NCI-H69 (cell line): Measurements from ENCODE around the gene H3-3A.

Source experiments
- DNase-seq: peaks from one replicate; lab custom pipeline; 2025; lab: John Stamatoyannopoulos, UW

The H3-3A gene

DNA sequence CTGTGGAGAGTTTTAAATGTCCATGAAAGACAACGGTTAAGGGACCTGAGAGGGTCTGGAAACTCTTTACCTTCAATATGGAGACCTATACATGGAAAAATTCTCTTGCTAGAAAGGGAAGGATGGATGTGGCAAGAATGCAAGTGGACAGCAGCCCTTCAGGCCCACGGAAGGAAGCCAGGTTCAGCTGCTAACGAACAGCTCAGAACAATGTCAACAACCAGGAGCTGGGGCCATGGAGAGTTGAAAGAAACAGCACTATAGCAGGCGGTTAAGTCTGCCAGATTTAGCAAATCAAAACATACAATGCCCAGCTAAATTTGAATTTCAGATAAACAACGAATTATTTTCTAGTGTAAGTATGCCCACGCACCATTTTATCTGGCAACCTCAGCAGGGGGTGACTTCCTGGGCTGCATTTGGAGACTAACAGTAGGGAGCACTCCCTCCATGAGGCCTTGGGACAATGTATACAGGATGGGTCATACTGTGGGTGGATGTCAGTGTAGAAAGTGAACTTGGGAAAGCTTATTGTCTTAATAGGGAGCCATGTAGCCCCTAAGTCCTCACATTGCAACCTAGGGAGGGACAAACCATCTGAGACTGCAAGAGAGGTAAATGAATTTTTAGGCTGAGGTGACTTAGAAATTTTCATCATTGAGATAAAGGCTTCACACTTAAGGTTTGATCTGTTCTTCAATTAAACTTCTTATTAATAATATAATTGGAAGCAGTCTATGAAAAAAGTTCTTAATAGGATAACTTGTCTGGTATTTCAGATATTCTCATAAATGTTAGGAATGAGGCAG is 7.8 kb upstream of the H3-3A start:
- no peak for DNase-seq

DNA sequence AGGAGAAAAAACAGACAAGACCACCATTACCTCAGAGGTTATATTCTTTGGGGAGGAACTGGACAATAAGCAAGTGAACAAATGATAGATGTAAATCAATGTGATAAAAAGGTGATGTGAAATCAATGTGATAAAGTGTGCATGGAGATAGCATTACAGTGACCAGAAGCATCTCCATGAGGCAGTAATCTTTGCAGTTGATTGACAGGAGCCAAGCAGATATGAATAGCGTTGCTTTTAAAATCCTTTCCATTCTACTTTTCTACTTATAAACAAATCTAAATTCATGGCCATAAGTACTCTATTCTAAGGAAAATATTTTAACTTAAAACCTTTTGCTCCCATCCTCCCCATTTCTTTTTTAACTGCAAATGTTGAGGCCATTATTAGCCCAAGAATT is 2.8 kb upstream of the H3-3A start:
- no peak for DNase-seq

DNA sequence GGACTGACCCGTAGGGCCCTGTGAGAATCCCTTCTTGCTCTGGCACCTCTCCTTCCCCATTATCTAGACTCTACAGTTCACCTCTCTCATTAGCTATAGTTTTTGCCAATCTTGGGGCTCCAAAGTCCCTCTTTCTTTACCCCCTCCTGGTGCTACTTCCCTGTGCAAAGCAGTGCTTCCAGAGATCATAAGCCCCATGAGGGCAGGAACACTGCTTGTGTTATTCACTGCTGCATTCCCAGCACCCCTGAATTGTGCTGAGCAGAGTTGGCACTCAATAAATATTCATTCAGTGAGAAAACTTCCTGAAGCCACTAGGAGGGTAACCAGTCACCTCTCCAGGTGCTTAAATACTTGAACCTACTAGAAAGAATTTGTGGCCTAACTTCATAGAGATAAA is 2.1 kb upstream of the H3-3A start:
- no peak for DNase-seq

DNA sequence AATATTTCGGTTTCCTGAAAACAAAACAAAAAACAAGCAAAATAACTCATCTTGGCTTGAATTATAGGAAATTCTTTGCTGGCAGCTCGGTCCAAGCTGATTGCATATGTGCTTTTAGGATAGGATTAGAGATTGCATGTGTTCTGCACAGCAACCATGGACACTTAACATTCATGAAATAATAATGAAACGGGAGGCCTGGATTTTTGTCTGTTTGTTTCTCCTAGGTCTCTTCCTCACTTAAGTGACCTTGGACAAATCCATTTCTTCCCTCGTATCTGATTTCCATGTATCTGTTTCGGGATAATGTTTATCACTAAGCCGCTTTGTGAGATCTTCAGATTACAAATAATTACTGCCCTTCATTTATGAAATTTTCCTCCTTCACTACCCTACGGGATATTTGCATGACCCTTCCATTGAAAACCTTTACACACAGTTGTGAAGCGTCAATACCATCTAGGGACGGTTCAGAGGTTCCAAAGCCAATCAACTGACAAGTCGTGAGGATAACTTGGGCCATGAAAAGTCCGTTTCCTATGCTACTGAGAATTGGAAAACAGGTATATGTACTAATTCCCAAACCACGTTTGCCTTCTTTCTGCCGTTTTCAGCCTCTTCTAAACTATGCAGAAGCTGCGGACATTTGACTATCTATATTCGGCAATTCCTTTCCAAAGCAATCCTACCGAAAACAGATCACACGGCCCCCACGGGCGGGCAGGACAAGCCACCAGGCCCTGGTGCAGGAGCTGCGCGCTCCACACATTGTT is 1.3 kb upstream of the H3-3A start:
- DNase-seq = peak; percentile 68

DNA sequence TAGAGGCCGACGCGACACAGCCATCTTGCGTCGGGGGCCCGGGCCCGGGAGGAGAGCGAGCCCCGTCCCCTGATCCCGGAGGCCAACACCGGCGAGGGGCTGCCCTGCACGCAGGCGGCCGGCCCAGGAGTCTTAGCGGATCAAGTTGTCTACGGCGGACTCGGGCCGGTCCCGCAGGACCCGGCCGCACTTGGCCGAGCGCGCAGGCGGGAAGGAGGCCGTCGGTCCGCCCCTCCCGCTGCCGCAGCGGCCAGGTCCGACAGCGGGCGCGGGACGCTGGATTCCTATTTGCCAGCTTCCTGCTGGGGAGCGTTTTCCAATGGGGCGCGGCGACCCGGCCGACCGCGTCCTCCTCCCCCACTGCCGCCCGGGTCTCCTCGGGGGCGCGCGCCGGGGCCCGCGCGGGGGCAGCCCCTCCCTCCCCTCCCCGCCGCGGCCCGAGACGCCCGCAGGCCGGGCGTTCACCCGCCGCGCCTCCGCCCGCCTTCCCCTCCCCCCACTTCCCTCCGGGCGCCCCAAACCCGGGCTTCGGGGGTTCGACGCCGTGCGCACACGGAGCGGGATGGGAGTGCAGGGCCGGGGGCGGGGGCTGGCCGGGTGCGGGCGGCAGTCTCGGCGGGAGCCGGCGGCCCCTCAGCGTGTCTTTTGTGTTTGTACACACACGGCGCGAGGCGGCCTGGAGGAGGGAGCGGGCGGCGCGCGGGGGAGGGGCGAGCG is 517 bp upstream of the H3-3A start:
- DNase-seq = peak; percentile 96

DNA sequence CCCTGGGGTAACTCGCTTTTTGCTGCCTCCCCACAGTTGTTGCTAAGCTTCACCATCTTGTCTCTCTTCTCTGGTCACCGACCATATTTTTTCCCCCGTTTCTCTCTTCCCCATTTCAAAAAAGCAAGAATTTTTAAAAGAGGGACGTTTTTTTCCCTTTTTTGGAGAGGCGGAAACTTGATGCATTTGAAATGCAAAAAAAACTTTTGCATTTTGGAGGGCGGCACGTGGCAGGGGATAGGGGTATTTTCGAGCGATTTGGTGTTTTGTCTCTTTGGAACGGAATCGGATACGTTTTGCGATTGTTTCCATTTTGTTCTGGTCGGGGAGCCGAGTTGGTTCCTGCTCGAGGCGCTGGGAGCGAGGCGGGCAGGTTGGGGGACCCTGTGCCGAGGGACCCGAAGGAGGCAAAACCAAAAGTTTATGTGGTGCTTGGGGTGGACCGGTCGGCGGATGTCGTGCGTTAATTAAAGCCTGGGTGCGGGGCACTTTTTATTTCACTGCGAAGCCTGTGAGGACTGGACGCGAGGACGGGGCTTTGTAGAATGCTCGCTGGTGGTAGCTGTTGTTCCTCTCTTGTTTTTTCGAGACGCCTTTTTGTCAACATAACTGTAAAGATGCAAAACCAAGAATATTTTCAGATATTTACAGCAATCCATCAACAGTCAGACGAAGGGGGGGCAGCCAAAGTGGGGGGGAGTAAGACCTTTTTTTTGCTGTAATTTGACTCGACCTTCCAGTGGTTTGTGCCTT is 884 bp downstream of the H3-3A start:
- peak; percentile 71 for DNase-seq

DNA sequence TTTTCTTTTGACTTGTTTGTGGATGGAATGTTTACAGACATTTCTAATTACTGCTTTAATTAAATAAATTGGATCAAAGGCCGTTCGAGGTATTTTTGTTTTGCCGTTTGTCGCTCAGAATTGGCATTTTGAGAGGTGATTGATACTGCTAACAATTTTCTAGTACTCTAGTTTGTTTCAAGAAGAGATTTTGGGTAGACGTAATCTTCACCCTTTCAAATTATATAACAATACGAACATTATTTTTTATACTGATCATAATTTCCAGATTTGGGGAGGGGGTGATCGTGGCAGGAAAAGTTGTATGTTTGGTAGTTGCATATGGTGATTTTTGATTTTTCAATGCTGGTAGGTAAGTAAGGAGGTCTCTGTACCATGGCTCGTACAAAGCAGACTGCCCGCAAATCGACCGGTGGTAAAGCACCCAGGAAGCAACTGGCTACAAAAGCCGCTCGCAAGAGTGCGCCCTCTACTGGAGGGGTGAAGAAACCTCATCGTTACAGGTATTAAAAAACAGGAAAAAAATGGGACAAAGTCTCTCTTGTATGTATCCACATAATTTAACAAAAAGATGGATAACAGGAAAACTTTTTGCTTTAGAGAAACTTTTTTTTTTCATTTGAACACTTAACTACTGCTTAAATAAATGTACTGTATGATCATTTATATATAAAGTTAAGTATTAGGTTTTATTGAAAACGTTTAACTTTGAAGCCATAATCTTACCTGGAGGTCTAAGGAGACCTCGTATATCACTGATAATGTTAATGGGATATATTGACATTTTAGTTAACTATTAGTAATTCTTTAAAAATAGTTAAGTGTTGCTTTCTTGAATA is 1.7 kb downstream of the H3-3A start:
- DNase-seq = peak; percentile 56

DNA sequence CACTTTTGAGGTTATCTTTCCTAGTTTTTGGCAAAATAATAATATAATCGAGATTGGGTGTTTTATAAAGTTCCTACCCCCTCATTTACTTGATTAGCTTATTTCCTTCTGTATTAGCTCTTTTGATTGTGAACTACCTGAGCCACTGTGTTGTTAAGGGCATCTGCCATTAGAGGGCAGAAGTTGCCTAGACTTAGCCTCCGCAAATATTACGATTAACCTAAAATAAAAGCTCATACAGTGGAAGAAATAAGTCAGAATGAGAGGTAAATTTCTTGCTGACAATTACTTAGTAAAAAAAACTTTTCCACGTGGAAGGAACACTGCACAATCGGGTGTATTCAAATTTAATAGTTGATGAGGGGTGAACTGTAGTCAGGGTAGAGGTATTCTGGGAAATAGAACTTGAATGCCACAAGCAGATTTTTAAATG is 2.3 kb downstream of the H3-3A start:
- DNase-seq = peak; percentile 79

DNA sequence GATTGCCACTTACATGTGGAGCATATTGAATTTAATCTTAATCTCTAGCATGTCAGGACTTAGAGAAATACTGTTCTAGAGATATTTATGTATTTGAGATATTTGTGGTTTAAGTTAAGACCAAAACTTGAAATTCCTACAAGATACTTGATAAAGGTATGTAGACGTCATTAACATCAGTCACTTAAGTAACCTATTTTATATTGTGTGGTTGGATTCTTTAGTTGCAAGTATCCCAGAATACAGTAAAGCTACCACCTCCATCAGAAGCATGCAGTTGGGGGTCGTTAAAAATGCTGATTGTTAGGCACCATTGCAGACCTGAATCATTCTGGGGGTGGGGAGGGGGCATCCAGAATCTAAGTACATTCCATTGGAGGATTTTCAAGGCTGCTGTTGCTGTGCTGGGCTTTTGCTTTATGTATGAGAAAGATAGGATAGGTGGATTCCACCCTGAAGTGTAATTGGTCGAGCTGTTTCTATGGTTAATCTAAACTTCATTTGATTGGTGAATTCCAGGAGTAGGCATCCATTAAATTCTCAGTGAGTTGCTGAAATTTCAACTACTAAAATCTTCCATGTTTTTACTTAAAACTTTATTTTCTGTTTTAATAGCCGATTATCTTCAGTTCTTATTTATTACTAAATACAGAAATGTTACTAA is 4.0 kb downstream of the H3-3A start:
- DNase-seq = no peak

DNA sequence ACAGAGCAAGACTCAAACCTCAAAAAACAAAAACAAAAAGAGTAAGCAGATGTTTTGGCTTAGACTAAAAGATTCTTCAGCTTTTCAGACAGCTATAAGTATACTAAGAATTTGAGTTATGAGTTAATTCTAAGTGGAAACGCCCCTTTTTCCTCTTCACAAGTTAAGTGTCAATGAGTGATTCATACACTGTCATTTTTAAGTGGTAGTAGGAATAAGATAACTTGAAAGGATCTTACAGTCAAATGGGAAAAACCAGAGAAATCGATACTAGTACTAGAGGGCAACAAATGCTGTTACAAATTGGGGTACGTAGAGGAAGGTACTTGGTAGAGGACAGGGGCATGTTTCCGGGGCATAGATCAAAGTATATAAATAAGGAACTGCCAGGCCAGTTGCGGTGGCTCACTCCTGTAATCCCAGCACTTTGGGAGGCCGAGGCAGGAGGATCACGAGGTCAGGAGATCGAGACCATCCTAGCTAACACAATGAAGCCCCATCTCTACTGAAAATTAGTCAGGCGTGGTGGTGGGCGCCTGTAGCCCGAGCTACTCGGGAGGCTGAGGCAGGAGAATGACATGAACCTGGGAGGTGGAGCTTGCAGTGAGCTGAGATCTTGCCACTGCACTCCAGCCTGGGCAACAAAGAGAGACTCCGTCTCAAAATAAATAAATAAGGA is 7.4 kb downstream of the H3-3A start:
- DNase-seq = no peak

DNA sequence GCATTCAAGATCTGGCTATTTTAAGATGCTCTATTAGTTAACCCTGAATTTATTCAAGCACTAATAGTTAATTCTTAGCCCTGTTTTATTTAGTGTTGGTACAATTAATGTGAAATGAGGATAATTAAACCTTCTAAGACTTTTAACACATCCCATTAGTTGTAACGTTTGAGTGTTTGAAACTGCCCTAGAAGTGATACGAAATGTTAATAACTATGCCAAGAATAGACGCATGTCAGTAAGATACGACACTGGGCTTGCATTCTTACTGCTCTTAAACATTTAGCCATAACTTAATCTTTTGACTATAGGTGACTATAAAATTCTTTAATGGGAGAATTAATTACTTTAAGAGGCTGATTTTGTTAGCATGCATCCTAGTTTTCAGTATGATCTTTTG is 9.8 kb downstream of the H3-3A start:
- DNase-seq = no peak

DNA sequence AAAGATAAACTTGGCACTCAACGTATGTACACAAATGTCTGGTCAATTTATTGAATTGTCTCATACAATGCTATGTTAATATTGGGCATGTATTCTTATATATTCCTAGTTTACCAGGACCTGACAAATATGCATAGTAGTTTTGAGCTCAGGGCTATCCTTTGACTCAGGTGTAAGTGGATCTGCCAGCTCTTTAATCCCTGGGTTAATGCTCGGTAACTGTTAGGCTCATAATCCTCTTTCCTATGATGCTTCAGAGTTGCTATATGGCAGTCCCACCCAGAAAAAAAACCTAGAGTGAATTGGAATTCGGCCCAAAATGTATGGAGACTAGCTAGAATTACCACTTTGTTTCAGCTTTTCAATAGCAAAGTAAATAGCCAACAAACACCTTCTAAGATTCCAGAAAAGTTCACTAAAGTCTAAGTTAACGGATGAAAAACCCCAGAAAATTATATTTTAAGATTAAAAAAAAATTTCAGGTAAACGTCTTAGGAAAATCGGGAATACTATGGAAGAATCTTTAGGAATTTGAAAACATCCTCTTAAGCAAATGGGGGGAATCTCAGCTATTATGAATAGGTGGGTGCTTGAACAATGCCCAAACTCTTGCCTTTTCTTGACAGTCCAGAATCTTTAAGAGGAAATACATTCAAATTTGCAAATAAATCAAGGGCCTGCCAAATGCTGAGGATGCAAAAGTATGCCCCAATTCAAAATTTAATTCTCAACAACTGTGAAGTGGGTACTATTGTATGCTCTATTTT is 10.9 kb downstream of the H3-3A start:
- DNase-seq = no peak

DNA sequence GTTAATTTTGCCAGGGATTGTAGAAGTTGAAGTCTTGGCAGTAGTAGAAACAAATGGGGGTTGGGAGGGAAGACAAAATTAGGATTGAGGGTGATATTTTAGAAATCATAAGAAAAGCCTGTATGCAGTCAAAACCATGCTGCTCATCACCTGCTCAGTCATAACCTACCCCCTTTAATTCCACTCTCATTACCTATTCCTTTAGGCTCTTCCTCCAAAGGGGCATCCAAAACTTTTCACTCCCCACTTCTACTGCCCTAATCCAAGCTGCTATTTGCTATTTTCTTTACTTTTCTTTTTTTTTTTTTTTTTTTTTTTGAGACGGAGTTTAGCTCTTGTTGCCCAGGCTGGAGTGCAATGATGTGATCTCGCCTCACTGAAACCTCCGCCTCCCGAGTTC is 11.5 kb downstream of the H3-3A start:
- DNase-seq = no peak

DNA sequence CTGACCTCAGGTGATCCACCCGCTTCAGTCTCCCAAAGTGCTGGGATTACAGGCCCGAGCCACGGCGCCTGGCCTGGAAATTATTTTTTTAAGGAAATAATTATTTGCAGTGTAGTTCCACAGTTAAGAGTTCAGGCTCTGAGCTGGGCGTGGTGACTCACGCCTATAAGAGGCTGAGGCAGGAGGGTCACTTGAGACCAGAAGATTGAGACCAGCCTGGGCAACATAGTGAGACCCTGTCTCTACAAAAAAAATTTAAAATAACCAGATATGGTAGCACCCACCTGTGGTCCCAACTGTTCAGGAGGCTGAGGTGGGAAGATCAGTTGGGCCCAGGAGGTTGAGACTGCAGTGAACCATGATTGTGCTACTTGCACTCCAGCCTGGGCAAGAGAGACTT is 13.9 kb downstream of the H3-3A start:
- DNase-seq = no peak

DNA sequence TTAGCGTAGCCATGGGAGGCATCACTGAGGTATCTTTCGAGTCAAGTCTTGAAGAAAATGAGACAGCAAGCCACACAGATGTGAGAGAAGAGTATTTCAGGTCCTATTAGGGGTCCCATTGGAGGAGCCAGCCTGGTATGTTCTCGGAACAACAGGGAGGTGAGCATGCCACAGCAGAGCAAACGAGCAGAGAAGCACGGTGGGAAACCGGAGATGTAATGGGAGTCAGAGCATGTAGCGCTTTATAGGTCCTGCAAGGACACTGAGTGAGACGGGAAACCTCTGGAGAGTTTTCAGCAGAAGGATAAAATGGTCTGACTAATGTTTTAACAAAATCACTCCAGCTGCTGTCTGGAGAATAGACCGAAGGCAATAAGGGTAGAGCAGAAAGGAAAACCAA is 15.9 kb downstream of the H3-3A start:
- peak; percentile 26 for DNase-seq

DNA sequence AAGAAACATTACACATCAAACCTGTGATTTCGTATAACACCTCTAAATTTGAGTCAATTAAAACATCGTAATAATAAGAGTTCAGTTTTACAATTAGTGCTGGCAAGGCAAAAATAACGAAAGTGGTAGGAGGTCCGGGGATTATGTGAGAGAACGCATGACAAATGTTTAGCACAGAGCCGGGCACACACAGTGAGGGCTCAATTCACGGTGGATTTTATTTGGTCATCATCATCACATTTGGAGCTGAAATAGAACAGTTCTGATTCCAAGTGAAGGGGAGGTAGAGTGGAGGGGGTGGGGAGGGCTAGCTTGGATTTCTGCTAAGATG is 20.0 kb downstream of the H3-3A start:
- DNase-seq = no peak

DNA sequence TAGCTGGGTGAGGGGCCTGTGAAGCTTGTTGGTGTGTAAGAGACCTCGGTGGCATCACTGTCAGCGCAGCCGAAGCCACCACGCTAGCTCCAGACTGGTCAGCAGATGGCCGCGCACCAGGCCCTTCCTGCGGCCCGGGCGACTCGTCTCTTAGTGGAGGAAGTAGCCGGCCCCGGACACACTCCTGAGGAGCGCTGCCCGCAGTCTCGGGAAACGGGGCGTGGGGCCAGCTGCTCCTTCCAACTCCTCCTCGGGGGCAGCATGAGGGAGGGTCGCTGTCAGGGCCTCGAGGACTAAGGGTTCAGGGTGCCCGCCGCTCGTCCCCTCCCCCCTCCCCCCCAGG is 20.4 kb downstream of the H3-3A start:
- peak; percentile 73 for DNase-seq

DNA sequence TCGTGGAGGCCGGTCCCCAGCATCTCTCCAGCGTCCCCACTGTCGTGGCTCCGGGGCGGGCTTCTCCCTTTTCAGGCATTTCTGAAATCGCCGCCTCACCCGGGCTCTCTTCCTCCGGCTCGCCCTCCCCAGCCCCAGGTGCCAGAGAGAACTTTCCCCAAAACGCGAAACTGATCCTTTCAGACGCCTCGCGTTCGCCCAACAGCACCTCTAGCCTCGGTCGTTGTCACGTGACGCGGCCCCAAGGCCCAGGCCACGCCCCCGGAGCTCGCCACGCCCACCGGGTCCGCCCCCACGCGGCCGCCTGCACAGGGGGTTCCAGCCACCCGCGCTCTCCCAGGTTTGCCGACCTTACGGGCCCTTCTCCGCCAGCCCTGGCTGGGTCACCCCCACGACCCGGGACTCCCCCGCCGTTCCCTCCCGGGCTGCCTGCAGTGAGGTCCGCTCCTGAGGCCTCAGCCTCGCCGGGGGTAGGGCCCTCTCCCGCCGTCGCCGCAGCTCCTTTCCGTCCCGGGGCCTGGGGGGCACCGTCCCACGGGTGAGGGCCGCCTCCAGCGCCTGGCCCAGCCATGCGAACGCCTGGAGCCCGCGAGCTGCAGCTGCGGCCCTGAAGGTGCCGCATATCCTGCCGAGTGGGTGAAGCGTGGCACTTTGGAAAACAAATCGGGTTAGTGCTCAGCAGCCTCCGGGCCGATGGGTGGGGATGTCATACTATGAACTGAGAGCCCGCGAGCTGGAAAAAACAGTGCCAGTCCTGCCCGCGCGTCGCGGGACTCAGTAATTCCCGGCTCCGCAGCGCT is 21.0 kb downstream of the H3-3A start:
- DNase-seq = peak; percentile 89
